MM.1S (cell line): ENCODE data around the gene EPHX1.
"Not testable (repeated sequence)": the region's sequence is repeated elsewhere in the genome, so short reads cannot be mapped to it uniquely, and the experiment has no call there.

Experiments
- CTCF ChIP-seq: fragments of 300-600 bp; sonication (generic); IDR thresholded peaks from 2 replicates; pipeline ENCODE4 v1.5.1; 2016; ENCODE audit warnings: antibody characterized with exemption, low read length, mixed read lengths
- EZH2 ChIP-seq: fragments of 300-600 bp; sonication (generic); optimal IDR thresholded peaks from 2 replicates; pipeline ENCODE3; 2017; ENCODE audit warnings: low read depth, mild to moderate bottlenecking, antibody characterized with exemption, low read length, mixed read lengths

- not testable (repeated sequence) for TF ChIP-seq CTCF, EZH2
These were observed 8.8 kb upstream of the EPHX1 start for GRCh38 chr1:225801146-225801545.
